Astrocyte (in vitro differentiated cells and primary cell): ENCODE measurements around the gene DNAH3.

Experiments used
- EZH2 ChIP-seq: IDR thresholded peaks from 2 replicates; pipeline ENCODE4 v1.6.1; 2012; ENCODE audit warnings: mild to moderate bottlenecking, low read length, inconsistent platforms; ENCODE audit not compliant: insufficient read depth
- TF ChIP-seq, protein P1 (sequence below): IDR thresholded peaks from 2 replicates; pipeline ENCODE4 v1.5.1; 2011; ENCODE audit warnings: low read depth, mild to moderate bottlenecking, inconsistent platforms, low read length, moderate library complexity; ENCODE audit not compliant: insufficient read depth

DNA sequence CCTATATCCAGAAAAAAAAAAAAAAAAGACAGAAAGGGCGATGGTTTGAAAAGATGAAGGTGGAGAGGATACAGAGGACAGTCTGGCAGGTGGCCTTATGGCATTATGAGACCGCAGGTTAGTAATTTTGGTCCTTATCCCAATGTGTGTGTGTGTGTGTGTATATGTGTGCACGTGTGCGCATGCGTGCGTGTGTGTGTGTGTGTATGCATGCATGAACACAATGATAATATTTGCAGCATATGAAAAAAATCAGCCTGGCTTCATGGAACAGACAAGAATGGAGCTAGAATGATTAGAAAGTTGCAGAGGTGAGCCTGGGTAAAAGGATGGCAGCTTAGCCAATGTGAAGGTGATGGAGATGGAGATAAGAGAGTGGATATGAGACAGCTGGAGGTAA, 166.6 kb downstream of the DNAH3 start:
- TF ChIP-seq, protein P1, sequence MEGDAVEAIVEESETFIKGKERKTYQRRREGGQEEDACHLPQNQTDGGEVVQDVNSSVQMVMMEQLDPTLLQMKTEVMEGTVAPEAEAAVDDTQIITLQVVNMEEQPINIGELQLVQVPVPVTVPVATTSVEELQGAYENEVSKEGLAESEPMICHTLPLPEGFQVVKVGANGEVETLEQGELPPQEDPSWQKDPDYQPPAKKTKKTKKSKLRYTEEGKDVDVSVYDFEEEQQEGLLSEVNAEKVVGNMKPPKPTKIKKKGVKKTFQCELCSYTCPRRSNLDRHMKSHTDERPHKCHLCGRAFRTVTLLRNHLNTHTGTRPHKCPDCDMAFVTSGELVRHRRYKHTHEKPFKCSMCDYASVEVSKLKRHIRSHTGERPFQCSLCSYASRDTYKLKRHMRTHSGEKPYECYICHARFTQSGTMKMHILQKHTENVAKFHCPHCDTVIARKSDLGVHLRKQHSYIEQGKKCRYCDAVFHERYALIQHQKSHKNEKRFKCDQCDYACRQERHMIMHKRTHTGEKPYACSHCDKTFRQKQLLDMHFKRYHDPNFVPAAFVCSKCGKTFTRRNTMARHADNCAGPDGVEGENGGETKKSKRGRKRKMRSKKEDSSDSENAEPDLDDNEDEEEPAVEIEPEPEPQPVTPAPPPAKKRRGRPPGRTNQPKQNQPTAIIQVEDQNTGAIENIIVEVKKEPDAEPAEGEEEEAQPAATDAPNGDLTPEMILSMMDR: no peak
- TF ChIP-seq EZH2: no peak
